ENCODE results near the gene BICDL1.

DNA sequence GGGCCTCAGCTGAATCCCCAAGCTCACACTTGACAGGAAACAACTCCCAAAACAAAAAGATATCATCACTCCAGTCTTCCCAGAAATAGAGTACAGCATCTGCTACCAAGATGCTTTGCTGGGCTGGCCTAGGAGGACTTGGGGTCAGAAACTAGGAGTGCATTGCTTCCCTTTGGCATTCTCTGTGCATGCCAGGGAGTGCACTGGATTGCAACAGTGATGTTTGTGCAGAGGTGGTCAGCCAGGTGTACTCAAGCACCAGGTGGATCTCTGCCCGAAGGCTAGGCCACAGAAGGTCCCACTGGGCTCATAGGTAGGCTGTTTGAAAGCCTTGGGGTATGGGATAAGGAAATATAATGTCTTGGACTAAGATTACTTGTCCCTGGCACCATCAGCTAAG is 76.4 kb downstream of the BICDL1 start:
- TF ChIP-seq CTCF (IDR thresholded peaks at IDR 0.05; ENCODE audit: insufficient read depth, low read length, poor library complexity, severe bottlenecking) = no peak
- no peak for TF ChIP-seq EZH2phosphoT487 (conservative IDR thresholded peaks at IDR 0.05; ENCODE audit: low read length)
